Kidney capillary endothelial cell (primary cell): ENCODE results near the gene E2F6.

Experiments
- DNase-seq: peaks from one replicate; pipeline ENCODE4 v3.0.0-alpha.2; 2018; ENCODE audit warnings: low spot score

The E2F6 gene

GRCh38 chr2:11492720-11493119 lies 26.8 kb upstream of the E2F6 start:
- no peak for DNase-seq

- DNase-seq: no peak
Observed at GRCh38 chr2:11492244-11492643, 26.3 kb upstream of the E2F6 start.

- DNase-seq: no peak
Observed at GRCh38 chr2:11491348-11491933, 25.5 kb upstream of the E2F6 start.

- DNase-seq: no peak
Observed at GRCh38 chr2:11490194-11490593, 24.2 kb upstream of the E2F6 start.

- DNase-seq: no peak
Observed at GRCh38 chr2:11488809-11489208, 22.8 kb upstream of the E2F6 start.

- DNase-seq: no peak
Observed at GRCh38 chr2:11483806-11484617, 18.1 kb upstream of the E2F6 start.

GRCh38 chr2:11482473-11483035 lies 16.6 kb upstream of the E2F6 start:
- no peak for DNase-seq

GRCh38 chr2:11481789-11482472 lies 16.0 kb upstream of the E2F6 start:
- no peak for DNase-seq

- no peak for DNase-seq
Observed at GRCh38 chr2:11481426-11481788, 15.4 kb upstream of the E2F6 start.

GRCh38 chr2:11480859-11481258 lies 14.9 kb upstream of the E2F6 start:
- DNase-seq: no peak

- DNase-seq: no peak
Observed at GRCh38 chr2:11480406-11480805, 14.4 kb upstream of the E2F6 start.

- no peak for DNase-seq
Observed at GRCh38 chr2:11478899-11479605, 13.1 kb upstream of the E2F6 start.

GRCh38 chr2:11477994-11478393 lies 12.0 kb upstream of the E2F6 start:
- peak; percentile 78 for DNase-seq

GRCh38 chr2:11473659-11474433 lies 7.9 kb upstream of the E2F6 start:
- DNase-seq: no peak

- DNase-seq: no peak
Observed at GRCh38 chr2:11467749-11468148, 1.8 kb upstream of the E2F6 start.

- DNase-seq: no peak
Observed at GRCh38 chr2:11467129-11467649, 1.2 kb upstream of the E2F6 start.

GRCh38 chr2:11466307-11467128 lies 557 bp upstream of the E2F6 start:
- no peak for DNase-seq

- no peak for DNase-seq
Observed at GRCh38 chr2:11465110-11465484, 864 bp downstream of the E2F6 start.

- no peak for DNase-seq
Observed at GRCh38 chr2:11459816-11460215, 6.1 kb downstream of the E2F6 start.

- no peak for DNase-seq
Observed at GRCh38 chr2:11458753-11459152, 7.2 kb downstream of the E2F6 start.
